ENCODE data around the gene NYNRIN. TPM values are rescaled to one million over a fixed set of nuclear protein-coding genes. Genes with fewer than 3 reads are reported as not detected.

The NYNRIN gene
- total and polyA plus RNA-seq, 2 experiments from 2014 or later: 3.1 to 20.0 TPM

DNA sequence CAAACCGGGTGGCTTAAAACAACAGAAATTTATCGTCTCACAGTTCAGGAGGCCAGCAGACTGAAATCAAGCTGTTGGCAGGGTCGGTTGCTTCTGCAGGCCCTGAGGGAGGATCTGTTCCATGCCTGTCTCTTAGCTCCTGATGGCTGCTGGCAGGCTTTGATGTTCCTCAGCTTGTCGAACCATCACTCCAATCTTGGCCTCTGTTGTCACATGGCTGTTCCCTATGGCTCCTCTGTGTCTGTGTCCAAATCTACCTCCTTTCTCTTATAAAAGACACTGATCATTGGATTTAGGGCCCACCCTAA lies 16.8 kb upstream of the NYNRIN start:
- Mint-ChIP-seq H3K36me3 (ENCODE audit: low read depth) (no peaks in the 10 kb centered on the region; the same call in 2 of the 3 replicates), H3K27ac (no peak overlapping the region), H3K9me3 (no peaks in the 10 kb centered on the region), H3K27me3 (ENCODE audit: insufficient read depth, low read depth, poor library complexity) (peaks cover 10% of the 10 kb centered on the region), H3K4me1 (peaks cover 26% of the 10 kb centered on the region), H3K4me3 (no peak overlapping the region)
- TF ChIP-seq, protein P1, sequence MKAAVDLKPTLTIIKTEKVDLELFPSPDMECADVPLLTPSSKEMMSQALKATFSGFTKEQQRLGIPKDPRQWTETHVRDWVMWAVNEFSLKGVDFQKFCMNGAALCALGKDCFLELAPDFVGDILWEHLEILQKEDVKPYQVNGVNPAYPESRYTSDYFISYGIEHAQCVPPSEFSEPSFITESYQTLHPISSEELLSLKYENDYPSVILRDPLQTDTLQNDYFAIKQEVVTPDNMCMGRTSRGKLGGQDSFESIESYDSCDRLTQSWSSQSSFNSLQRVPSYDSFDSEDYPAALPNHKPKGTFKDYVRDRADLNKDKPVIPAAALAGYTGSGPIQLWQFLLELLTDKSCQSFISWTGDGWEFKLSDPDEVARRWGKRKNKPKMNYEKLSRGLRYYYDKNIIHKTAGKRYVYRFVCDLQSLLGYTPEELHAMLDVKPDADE (IDR thresholded peaks at IDR 0.05): no peak
- no peak for TF ChIP-seq STAT1 (IDR thresholded peaks at IDR 0.05; ENCODE audit: unreplicated experiment)
- no peak for TF ChIP-seq EZH2phosphoT487 (IDR thresholded peaks at IDR 0.05; ENCODE audit: unreplicated experiment)
- no peak overlapping the region for H3K4me3 ChIP-seq
- no peak overlapping the region for H2AFZ ChIP-seq
- no peaks in the 10 kb centered on the region for H3K79me2 ChIP-seq (replicated peaks; ENCODE audit: insufficient read depth)
- 0 out of 2 replicates have a peak, but pooled peaks cover under 1% of the 10 kb centered on the region for H3F3A ChIP-seq (replicated peaks; ENCODE audit: low read depth)
- H3K4me2 ChIP-seq: no peak overlapping the region
- H3K27me3 ChIP-seq (ENCODE audit: insufficient read depth): no peaks in the 10 kb centered on the region
- ATAC-seq: no peak
- no peaks in the 10 kb centered on the region for H4K20me1 ChIP-seq (replicated peaks; ENCODE audit: insufficient read depth)
- H3K9me2 ChIP-seq (ENCODE audit: insufficient read depth): no peaks in the 10 kb centered on the region
- H3K36me3 ChIP-seq (ENCODE audit: insufficient read depth): no peaks in the 10 kb centered on the region
- H3K4me1 ChIP-seq (ENCODE audit: insufficient read depth): peaks cover 16% of the 10 kb centered on the region
- no peak overlapping the region for H3K27ac ChIP-seq (ENCODE audit: low read depth)
- no peak for DNase-seq (ENCODE audit: low spot score)

DNA sequence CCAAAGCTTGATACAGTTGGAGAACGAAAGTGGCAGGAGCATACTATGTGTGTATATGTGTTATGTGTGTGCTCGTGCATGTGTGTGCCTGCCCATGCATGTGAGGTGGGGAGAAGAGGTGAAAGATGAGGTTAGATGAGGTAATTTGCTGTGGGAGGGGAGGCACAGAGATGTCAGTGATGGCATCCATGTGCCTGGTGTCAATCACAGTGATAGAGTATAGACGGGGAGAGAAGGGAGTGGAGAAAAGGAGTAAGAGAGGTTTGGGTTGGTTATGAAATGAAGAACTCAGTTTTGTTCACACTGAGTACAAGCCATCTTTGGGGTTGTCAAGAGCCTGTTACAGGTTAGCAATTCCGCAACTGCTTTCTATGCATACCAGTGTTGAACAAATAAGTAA lies 14.6 kb upstream of the NYNRIN start:
- Histone ChIP-seq H3K4me3 (no peak overlapping the region), H3K4me1 (ENCODE audit: insufficient read depth) (peaks cover 16% of the 10 kb centered on the region), H3K79me2 (replicated peaks; ENCODE audit: insufficient read depth) (no peaks in the 10 kb centered on the region), H3K27me3 (ENCODE audit: insufficient read depth) (no peaks in the 10 kb centered on the region), H3K36me3 (ENCODE audit: insufficient read depth) (no peaks in the 10 kb centered on the region), H4K20me1 (replicated peaks; ENCODE audit: insufficient read depth) (no peaks in the 10 kb centered on the region), H3F3A (replicated peaks; ENCODE audit: low read depth) (no peaks in the 10 kb centered on the region), H3K9me2 (ENCODE audit: insufficient read depth) (no peaks in the 10 kb centered on the region), H2AFZ (no peak overlapping the region), H3K27ac (ENCODE audit: low read depth) (no peak overlapping the region), H3K4me2 (no peak overlapping the region)
- Mint-ChIP-seq H3K4me3 (no peak overlapping the region), H3K9me3 (no peaks in the 10 kb centered on the region), H3K4me1 (peaks cover 18% of the 10 kb centered on the region), H3K36me3 (ENCODE audit: low read depth) (no peaks in the 10 kb centered on the region; the same call in 2 of the 3 replicates), H3K27me3 (ENCODE audit: insufficient read depth, low read depth, poor library complexity) (peaks cover 2% of the 10 kb centered on the region), H3K27ac (no peak overlapping the region)
- ATAC-seq: no peak
- no peak for DNase-seq (ENCODE audit: low spot score)
- TF ChIP-seq, protein P2, sequence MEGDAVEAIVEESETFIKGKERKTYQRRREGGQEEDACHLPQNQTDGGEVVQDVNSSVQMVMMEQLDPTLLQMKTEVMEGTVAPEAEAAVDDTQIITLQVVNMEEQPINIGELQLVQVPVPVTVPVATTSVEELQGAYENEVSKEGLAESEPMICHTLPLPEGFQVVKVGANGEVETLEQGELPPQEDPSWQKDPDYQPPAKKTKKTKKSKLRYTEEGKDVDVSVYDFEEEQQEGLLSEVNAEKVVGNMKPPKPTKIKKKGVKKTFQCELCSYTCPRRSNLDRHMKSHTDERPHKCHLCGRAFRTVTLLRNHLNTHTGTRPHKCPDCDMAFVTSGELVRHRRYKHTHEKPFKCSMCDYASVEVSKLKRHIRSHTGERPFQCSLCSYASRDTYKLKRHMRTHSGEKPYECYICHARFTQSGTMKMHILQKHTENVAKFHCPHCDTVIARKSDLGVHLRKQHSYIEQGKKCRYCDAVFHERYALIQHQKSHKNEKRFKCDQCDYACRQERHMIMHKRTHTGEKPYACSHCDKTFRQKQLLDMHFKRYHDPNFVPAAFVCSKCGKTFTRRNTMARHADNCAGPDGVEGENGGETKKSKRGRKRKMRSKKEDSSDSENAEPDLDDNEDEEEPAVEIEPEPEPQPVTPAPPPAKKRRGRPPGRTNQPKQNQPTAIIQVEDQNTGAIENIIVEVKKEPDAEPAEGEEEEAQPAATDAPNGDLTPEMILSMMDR (conservative IDR thresholded peaks at IDR 0.05; ENCODE audit: low read depth in 2 of 2): no peak
- TF ChIP-seq, protein P3, sequence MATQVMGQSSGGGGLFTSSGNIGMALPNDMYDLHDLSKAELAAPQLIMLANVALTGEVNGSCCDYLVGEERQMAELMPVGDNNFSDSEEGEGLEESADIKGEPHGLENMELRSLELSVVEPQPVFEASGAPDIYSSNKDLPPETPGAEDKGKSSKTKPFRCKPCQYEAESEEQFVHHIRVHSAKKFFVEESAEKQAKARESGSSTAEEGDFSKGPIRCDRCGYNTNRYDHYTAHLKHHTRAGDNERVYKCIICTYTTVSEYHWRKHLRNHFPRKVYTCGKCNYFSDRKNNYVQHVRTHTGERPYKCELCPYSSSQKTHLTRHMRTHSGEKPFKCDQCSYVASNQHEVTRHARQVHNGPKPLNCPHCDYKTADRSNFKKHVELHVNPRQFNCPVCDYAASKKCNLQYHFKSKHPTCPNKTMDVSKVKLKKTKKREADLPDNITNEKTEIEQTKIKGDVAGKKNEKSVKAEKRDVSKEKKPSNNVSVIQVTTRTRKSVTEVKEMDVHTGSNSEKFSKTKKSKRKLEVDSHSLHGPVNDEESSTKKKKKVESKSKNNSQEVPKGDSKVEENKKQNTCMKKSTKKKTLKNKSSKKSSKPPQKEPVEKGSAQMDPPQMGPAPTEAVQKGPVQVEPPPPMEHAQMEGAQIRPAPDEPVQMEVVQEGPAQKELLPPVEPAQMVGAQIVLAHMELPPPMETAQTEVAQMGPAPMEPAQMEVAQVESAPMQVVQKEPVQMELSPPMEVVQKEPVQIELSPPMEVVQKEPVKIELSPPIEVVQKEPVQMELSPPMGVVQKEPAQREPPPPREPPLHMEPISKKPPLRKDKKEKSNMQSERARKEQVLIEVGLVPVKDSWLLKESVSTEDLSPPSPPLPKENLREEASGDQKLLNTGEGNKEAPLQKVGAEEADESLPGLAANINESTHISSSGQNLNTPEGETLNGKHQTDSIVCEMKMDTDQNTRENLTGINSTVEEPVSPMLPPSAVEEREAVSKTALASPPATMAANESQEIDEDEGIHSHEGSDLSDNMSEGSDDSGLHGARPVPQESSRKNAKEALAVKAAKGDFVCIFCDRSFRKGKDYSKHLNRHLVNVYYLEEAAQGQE (IDR thresholded peaks at IDR 0.05; ENCODE audit: unreplicated experiment): no peak
- no peak for TF ChIP-seq POLR2AphosphoS5 (IDR thresholded peaks at IDR 0.05; ENCODE audit: low read depth)
- TF ChIP-seq CREB1 (CRISPR knock-in tag; IDR thresholded peaks at IDR 0.05; ENCODE audit: low read depth): no peak
- no peak for TF ChIP-seq ZNF114 (CRISPR knock-in tag; IDR thresholded peaks at IDR 0.05)
- TF ChIP-seq EZH2 (IDR thresholded peaks at IDR 0.05; ENCODE audit: low read depth, unreplicated experiment): no peak
- TF ChIP-seq EZH2phosphoT487 (IDR thresholded peaks at IDR 0.05; ENCODE audit: unreplicated experiment): no peak
- TF ChIP-seq, protein P4, sequence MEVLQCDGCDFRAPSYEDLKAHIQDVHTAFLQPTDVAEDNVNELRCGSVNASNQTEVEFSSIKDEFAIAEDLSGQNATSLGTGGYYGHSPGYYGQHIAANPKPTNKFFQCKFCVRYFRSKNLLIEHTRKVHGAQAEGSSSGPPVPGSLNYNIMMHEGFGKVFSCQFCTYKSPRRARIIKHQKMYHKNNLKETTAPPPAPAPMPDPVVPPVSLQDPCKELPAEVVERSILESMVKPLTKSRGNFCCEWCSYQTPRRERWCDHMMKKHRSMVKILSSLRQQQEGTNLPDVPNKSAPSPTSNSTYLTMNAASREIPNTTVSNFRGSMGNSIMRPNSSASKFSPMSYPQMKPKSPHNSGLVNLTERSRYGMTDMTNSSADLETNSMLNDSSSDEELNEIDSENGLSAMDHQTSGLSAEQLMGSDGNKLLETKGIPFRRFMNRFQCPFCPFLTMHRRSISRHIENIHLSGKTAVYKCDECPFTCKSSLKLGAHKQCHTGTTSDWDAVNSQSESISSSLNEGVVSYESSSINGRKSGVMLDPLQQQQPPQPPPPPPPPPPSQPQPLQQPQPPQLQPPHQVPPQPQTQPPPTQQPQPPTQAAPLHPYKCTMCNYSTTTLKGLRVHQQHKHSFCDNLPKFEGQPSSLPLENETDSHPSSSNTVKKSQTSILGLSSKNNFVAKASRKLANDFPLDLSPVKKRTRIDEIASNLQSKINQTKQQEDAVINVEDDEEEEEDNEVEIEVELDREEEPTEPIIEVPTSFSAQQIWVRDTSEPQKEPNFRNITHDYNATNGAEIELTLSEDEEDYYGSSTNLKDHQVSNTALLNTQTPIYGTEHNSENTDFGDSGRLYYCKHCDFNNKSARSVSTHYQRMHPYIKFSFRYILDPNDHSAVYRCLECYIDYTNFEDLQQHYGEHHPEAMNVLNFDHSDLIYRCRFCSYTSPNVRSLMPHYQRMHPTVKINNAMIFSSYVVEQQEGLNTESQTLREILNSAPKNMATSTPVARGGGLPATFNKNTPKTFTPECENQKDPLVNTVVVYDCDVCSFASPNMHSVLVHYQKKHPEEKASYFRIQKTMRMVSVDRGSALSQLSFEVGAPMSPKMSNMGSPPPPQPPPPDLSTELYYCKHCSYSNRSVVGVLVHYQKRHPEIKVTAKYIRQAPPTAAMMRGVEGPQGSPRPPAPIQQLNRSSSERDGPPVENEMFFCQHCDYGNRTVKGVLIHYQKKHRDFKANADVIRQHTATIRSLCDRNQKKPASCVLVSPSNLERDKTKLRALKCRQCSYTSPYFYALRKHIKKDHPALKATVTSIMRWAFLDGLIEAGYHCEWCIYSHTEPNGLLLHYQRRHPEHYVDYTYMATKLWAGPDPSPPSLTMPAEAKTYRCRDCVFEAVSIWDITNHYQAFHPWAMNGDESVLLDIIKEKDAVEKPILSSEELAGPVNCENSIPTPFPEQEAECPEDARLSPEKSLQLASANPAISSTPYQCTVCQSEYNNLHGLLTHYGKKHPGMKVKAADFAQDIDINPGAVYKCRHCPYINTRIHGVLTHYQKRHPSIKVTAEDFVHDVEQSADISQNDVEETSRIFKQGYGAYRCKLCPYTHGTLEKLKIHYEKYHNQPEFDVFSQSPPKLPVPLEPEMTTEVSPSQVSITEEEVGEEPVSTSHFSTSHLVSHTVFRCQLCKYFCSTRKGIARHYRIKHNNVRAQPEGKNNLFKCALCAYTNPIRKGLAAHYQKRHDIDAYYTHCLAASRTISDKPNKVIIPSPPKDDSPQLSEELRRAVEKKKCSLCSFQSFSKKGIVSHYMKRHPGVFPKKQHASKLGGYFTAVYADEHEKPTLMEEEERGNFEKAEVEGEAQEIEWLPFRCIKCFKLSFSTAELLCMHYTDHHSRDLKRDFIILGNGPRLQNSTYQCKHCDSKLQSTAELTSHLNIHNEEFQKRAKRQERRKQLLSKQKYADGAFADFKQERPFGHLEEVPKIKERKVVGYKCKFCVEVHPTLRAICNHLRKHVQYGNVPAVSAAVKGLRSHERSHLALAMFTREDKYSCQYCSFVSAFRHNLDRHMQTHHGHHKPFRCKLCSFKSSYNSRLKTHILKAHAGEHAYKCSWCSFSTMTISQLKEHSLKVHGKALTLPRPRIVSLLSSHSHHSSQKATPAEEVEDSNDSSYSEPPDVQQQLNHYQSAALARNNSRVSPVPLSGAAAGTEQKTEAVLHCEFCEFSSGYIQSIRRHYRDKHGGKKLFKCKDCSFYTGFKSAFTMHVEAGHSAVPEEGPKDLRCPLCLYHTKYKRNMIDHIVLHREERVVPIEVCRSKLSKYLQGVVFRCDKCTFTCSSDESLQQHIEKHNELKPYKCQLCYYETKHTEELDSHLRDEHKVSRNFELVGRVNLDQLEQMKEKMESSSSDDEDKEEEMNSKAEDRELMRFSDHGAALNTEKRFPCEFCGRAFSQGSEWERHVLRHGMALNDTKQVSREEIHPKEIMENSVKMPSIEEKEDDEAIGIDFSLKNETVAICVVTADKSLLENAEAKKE (CRISPR knock-in tag; IDR thresholded peaks at IDR 0.05): no peak

All from GM23338 (cell line).